ENCODE data around the gene GLO1. TPM values are rescaled to one million over a fixed set of nuclear protein-coding genes. Genes with fewer than 3 reads are reported as not detected.

The GLO1 gene
- total RNA-seq, 1 donor from 2014 or later = 80.8 TPM

- H3K27ac Mint-ChIP-seq (ENCODE audit: unreplicated experiment) = peak overlapping the region; percentile 34
- H3K9me3 Mint-ChIP-seq (ENCODE audit: unreplicated experiment) = peaks cover 12% of the 10 kb centered on the region
- peaks cover 2% of the 10 kb centered on the region for H3K4me1 Mint-ChIP-seq (ENCODE audit: unreplicated experiment)
- no peak for DNase-seq (ENCODE audit: extremely low spot score, unreplicated experiment)
- TF ChIP-seq, protein P1, sequence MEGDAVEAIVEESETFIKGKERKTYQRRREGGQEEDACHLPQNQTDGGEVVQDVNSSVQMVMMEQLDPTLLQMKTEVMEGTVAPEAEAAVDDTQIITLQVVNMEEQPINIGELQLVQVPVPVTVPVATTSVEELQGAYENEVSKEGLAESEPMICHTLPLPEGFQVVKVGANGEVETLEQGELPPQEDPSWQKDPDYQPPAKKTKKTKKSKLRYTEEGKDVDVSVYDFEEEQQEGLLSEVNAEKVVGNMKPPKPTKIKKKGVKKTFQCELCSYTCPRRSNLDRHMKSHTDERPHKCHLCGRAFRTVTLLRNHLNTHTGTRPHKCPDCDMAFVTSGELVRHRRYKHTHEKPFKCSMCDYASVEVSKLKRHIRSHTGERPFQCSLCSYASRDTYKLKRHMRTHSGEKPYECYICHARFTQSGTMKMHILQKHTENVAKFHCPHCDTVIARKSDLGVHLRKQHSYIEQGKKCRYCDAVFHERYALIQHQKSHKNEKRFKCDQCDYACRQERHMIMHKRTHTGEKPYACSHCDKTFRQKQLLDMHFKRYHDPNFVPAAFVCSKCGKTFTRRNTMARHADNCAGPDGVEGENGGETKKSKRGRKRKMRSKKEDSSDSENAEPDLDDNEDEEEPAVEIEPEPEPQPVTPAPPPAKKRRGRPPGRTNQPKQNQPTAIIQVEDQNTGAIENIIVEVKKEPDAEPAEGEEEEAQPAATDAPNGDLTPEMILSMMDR (IDR thresholded peaks at IDR 0.05) = no peak
- no peak overlapping the region for H3K4me3 Mint-ChIP-seq (ENCODE audit: unreplicated experiment)
- peaks cover 23% of the 10 kb centered on the region for H3K36me3 Mint-ChIP-seq (ENCODE audit: unreplicated experiment)
- H3K27me3 Mint-ChIP-seq (ENCODE audit: unreplicated experiment) = no peaks in the 10 kb centered on the region
Observed at GRCh38 chr6:38696345-38696744, 6.6 kb downstream of the GLO1 start.

- Mint-ChIP-seq H3K27me3 (ENCODE audit: unreplicated experiment) (no peaks in the 10 kb centered on the region), H3K9me3 (ENCODE audit: unreplicated experiment) (peaks cover 12% of the 10 kb centered on the region), H3K4me1 (ENCODE audit: unreplicated experiment) (no peaks in the 10 kb centered on the region), H3K27ac (ENCODE audit: unreplicated experiment) (no peak overlapping the region), H3K36me3 (ENCODE audit: unreplicated experiment) (peaks cover 23% of the 10 kb centered on the region), H3K4me3 (ENCODE audit: unreplicated experiment) (no peak overlapping the region)
- TF ChIP-seq, protein P1 (IDR thresholded peaks at IDR 0.05) = no peak
- DNase-seq (ENCODE audit: extremely low spot score, unreplicated experiment) = no peak
Observed at GRCh38 chr6:38695933-38696332, 7.0 kb downstream of the GLO1 start.

DNA sequence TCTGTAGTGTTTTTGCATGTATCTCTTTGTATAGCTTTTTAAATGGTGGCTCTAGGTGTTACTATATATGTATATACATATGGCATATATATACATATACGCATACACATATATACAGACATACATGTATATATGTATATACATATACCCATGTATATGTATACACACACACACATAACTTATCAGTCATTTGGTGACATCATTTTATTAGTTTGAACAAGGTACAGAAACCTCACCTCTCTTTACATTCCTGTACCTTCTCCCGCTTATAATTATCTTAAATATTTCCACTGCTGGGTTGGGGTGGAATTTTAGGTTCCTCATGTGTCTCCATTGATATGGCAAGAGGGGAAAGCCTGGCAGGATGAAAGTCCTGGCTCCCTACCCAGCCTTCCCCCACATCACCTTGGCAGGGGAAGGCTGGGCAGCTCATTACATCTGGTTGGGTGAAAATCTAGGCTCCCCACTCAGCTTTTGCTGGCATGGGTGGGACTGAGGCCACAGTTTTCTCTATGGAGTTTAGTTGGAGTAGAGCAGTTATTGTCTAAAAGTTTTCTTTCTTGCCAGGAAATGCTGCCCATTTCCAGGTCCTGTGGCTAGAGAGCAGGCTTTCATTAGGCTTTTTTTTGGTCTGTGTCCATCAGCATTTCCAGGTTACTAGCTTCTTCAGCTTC lies 7.6 kb downstream of the GLO1 start:
- Mint-ChIP-seq H3K4me3 (ENCODE audit: unreplicated experiment) (no peak overlapping the region), H3K36me3 (ENCODE audit: unreplicated experiment) (peaks cover 21% of the 10 kb centered on the region), H3K27me3 (ENCODE audit: unreplicated experiment) (no peaks in the 10 kb centered on the region), H3K4me1 (ENCODE audit: unreplicated experiment) (no peaks in the 10 kb centered on the region), H3K9me3 (ENCODE audit: unreplicated experiment) (peaks cover 11% of the 10 kb centered on the region), H3K27ac (ENCODE audit: unreplicated experiment) (no peak overlapping the region)
- TF ChIP-seq, protein P1 (IDR thresholded peaks at IDR 0.05) = no peak
- no peak for DNase-seq (ENCODE audit: extremely low spot score, unreplicated experiment)

- no peak for DNase-seq (ENCODE audit: extremely low spot score, unreplicated experiment)
- Mint-ChIP-seq H3K9me3 (ENCODE audit: unreplicated experiment) (no peaks in the 10 kb centered on the region), H3K4me1 (ENCODE audit: unreplicated experiment) (peaks cover 28% of the 10 kb centered on the region), H3K36me3 (ENCODE audit: unreplicated experiment) (peaks cover 17% of the 10 kb centered on the region), H3K27me3 (ENCODE audit: unreplicated experiment) (no peaks in the 10 kb centered on the region), H3K4me3 (ENCODE audit: unreplicated experiment) (no peak overlapping the region), H3K27ac (ENCODE audit: unreplicated experiment) (no peak overlapping the region)
- TF ChIP-seq, protein P1 (IDR thresholded peaks at IDR 0.05) = no peak
Observed at GRCh38 chr6:38688579-38689087, 14.3 kb downstream of the GLO1 start.

DNA sequence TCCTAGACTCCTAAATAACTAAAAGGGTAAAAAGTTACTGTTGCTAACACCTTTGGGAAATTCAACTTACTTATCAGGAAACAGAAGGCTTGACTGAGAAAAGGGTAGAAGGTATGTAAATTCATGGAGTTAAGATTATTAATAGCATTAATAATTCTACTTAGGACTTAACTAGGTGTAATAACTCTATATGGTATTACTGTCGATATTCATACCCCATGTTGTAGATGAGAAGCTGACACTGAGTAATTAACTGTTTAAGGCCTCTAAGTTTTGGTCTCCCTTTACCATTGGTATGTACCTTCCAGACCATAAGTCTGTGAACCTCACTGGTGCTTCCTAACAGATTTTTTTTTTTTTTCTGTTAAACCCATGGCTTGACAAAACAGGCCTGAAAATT lies 15.4 kb downstream of the GLO1 start:
- H3K27ac Mint-ChIP-seq (ENCODE audit: unreplicated experiment) = peak overlapping the region; percentile 21
- no peak for DNase-seq (ENCODE audit: extremely low spot score, unreplicated experiment)
- H3K9me3 Mint-ChIP-seq (ENCODE audit: unreplicated experiment) = no peaks in the 10 kb centered on the region
- H3K4me1 Mint-ChIP-seq (ENCODE audit: unreplicated experiment) = peaks cover 28% of the 10 kb centered on the region
- no peak overlapping the region for H3K4me3 Mint-ChIP-seq (ENCODE audit: unreplicated experiment)
- no peaks in the 10 kb centered on the region for H3K27me3 Mint-ChIP-seq (ENCODE audit: unreplicated experiment)
- H3K36me3 Mint-ChIP-seq (ENCODE audit: unreplicated experiment) = peaks cover 22% of the 10 kb centered on the region
- TF ChIP-seq, protein P1 (IDR thresholded peaks at IDR 0.05) = no peak

All from osteocyte (in vitro differentiated cells).